Measurements from ENCODE around the gene ADAD2. TPM values are rescaled to one million over a fixed set of nuclear protein-coding genes. Genes with fewer than 3 reads are reported as not detected.

ADAD2 gene
- total and polyA plus RNA-seq, 4 donors, result 0.14 to 0.44 (median 0.33) TPM; not detected in 1

DNA sequence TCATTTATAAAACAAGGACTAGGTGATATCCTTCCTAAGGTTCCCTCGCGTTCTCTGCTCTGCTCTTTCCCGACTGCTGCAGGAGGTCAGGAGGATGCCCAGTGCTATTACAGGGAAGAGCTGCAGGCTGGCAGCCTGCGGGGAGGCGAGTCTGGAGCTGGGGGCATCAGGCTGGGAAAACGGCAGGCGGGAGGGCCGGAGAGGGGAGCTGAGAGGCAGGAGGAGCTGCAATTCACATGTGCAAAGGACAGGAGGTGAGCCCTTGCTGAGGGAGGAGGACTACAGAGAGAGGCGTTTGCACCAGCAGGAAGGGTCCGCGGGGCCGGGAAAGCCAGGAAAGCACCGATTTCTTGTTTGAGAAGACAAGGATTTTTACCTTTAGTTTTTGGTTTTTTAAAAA is 8.1 kb downstream of the ADAD2 start:
- TF ChIP-seq NR2F2 (IDR thresholded peaks at IDR 0.05) (no peak), FOXA1 (IDR thresholded peaks at IDR 0.05) (no peak), SP1 (IDR thresholded peaks at IDR 0.05) (no peak), YY1 (IDR thresholded peaks at IDR 0.05) (no peak), HNF4A (conservative IDR thresholded peaks at IDR 0.05) (no peak), EGR1 (IDR thresholded peaks at IDR 0.05; ENCODE audit: low read depth in 2 of 2) (no peak), FOXA2 (IDR thresholded peaks at IDR 0.05) (no peak), RAD21 (IDR thresholded peaks at IDR 0.05) (no peak), HNF4G (IDR thresholded peaks at IDR 0.05) (no peak), RXRA (IDR thresholded peaks at IDR 0.05) (no peak), JUND (IDR thresholded peaks at IDR 0.05) (no peak), GABPA (IDR thresholded peaks at IDR 0.05 in 1 of 2, conservative IDR thresholded peaks at IDR 0.05 in 1 of 2) (no peak), TAF1 (conservative IDR thresholded peaks at IDR 0.05) (no peak)
- TF ChIP-seq, protein P1, sequence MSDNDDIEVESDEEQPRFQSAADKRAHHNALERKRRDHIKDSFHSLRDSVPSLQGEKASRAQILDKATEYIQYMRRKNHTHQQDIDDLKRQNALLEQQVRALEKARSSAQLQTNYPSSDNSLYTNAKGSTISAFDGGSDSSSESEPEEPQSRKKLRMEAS (IDR thresholded peaks at IDR 0.05), result no peak
- TF ChIP-seq, protein P2, sequence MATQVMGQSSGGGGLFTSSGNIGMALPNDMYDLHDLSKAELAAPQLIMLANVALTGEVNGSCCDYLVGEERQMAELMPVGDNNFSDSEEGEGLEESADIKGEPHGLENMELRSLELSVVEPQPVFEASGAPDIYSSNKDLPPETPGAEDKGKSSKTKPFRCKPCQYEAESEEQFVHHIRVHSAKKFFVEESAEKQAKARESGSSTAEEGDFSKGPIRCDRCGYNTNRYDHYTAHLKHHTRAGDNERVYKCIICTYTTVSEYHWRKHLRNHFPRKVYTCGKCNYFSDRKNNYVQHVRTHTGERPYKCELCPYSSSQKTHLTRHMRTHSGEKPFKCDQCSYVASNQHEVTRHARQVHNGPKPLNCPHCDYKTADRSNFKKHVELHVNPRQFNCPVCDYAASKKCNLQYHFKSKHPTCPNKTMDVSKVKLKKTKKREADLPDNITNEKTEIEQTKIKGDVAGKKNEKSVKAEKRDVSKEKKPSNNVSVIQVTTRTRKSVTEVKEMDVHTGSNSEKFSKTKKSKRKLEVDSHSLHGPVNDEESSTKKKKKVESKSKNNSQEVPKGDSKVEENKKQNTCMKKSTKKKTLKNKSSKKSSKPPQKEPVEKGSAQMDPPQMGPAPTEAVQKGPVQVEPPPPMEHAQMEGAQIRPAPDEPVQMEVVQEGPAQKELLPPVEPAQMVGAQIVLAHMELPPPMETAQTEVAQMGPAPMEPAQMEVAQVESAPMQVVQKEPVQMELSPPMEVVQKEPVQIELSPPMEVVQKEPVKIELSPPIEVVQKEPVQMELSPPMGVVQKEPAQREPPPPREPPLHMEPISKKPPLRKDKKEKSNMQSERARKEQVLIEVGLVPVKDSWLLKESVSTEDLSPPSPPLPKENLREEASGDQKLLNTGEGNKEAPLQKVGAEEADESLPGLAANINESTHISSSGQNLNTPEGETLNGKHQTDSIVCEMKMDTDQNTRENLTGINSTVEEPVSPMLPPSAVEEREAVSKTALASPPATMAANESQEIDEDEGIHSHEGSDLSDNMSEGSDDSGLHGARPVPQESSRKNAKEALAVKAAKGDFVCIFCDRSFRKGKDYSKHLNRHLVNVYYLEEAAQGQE (IDR thresholded peaks at IDR 0.05), result no peak
- TF ChIP-seq, protein P3, sequence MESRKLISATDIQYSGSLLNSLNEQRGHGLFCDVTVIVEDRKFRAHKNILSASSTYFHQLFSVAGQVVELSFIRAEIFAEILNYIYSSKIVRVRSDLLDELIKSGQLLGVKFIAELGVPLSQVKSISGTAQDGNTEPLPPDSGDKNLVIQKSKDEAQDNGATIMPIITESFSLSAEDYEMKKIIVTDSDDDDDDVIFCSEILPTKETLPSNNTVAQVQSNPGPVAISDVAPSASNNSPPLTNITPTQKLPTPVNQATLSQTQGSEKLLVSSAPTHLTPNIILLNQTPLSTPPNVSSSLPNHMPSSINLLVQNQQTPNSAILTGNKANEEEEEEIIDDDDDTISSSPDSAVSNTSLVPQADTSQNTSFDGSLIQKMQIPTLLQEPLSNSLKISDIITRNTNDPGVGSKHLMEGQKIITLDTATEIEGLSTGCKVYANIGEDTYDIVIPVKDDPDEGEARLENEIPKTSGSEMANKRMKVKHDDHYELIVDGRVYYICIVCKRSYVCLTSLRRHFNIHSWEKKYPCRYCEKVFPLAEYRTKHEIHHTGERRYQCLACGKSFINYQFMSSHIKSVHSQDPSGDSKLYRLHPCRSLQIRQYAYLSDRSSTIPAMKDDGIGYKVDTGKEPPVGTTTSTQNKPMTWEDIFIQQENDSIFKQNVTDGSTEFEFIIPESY (IDR thresholded peaks at IDR 0.05), result no peak
- TF ChIP-seq, protein P4, sequence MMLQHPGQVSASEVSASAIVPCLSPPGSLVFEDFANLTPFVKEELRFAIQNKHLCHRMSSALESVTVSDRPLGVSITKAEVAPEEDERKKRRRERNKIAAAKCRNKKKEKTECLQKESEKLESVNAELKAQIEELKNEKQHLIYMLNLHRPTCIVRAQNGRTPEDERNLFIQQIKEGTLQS (IDR thresholded peaks at IDR 0.05), result no peak
- TF ChIP-seq, protein P5, sequence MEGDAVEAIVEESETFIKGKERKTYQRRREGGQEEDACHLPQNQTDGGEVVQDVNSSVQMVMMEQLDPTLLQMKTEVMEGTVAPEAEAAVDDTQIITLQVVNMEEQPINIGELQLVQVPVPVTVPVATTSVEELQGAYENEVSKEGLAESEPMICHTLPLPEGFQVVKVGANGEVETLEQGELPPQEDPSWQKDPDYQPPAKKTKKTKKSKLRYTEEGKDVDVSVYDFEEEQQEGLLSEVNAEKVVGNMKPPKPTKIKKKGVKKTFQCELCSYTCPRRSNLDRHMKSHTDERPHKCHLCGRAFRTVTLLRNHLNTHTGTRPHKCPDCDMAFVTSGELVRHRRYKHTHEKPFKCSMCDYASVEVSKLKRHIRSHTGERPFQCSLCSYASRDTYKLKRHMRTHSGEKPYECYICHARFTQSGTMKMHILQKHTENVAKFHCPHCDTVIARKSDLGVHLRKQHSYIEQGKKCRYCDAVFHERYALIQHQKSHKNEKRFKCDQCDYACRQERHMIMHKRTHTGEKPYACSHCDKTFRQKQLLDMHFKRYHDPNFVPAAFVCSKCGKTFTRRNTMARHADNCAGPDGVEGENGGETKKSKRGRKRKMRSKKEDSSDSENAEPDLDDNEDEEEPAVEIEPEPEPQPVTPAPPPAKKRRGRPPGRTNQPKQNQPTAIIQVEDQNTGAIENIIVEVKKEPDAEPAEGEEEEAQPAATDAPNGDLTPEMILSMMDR (IDR thresholded peaks at IDR 0.05; ENCODE audit: low read depth, low read length, missing input control), result no peak
- H3K27ac ChIP-seq (ENCODE audit: low read depth in 1 of 2, low read length in 2 of 2), result no peak overlapping the region
- no peak overlapping the region for H3K4me3 ChIP-seq (ENCODE audit: low read depth in 1 of 3, low read length in 3 of 3)
- H3K9ac ChIP-seq (ENCODE audit: low read depth in 1 of 2, low read length in 2 of 2), result no peak overlapping the region
- no peaks in the 10 kb centered on the region for H3K4me1 ChIP-seq (ENCODE audit: control insufficient read depth in 4 of 4, insufficient read depth in 4 of 4, low read length in 3 of 4)
- no peak for DNase-seq (ENCODE audit: low spot score)
- no peaks in the 10 kb centered on the region for H3K9me3 ChIP-seq (ENCODE audit: control insufficient read depth in 4 of 4, low read length in 3 of 4)
- 59% methylated on average over 13 of the region's 13 CpGs for WGBS
- no peaks in the 10 kb centered on the region for H3K27me3 ChIP-seq (ENCODE audit: control insufficient read depth in 4 of 4, insufficient read depth in 4 of 4, low read length in 3 of 4)
- no peaks in the 10 kb centered on the region for H3K36me3 ChIP-seq (ENCODE audit: control insufficient read depth in 4 of 4, insufficient read depth in 3 of 4, low read depth in 1 of 4, low read length in 3 of 4)

Measured in liver (tissue), 9 donors.